Fibroblast of lung (primary cell): ENCODE measurements around the gene HINT2.

Experiments used
- EZH2 ChIP-seq: IDR thresholded peaks from 2 replicates; pipeline ENCODE4 v1.5.1; 2012; ENCODE audit warnings: low read length, control low read depth, mild to moderate bottlenecking; ENCODE audit errors: missing control alignments
- TF ChIP-seq, protein P1 (sequence below), 2 donors: IDR thresholded peaks in 1 of 2; conservative IDR thresholded peaks in 1 of 2; 1 replicate in 1 of 2; 2 replicates in 1 of 2; pipeline ENCODE4 v1.5.1; 2011 to 2012; ENCODE audit warnings: low read length in 2 of 2, control low read depth in 1 of 2, inconsistent platforms in 1 of 2, low read depth in 1 of 2, mild to moderate bottlenecking in 1 of 2

DNA sequence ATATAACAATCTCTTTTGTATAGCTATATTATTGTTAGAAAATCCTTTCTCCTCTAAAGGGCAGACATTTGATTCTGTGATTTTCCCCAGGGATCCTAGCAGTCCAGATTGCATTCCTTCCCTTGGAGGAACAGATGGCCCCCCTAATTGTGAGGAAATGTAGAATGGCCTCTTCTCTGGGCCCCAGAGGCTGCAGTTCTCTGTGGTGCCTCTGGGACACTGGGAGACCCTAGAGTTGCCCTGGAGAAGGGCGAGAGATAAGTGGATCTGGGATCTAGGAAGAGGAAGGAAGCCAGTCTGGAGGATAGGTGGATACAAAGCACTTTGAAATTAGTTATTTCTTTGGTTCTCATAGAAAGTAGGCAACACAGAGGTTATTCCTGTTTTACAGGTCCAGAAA lies 1.9 kb upstream of the HINT2 start:
- TF ChIP-seq, protein P1, sequence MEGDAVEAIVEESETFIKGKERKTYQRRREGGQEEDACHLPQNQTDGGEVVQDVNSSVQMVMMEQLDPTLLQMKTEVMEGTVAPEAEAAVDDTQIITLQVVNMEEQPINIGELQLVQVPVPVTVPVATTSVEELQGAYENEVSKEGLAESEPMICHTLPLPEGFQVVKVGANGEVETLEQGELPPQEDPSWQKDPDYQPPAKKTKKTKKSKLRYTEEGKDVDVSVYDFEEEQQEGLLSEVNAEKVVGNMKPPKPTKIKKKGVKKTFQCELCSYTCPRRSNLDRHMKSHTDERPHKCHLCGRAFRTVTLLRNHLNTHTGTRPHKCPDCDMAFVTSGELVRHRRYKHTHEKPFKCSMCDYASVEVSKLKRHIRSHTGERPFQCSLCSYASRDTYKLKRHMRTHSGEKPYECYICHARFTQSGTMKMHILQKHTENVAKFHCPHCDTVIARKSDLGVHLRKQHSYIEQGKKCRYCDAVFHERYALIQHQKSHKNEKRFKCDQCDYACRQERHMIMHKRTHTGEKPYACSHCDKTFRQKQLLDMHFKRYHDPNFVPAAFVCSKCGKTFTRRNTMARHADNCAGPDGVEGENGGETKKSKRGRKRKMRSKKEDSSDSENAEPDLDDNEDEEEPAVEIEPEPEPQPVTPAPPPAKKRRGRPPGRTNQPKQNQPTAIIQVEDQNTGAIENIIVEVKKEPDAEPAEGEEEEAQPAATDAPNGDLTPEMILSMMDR (conservative IDR thresholded peaks at IDR 0.05 in 1 of 2, IDR thresholded peaks at IDR 0.05 in 1 of 2; ENCODE audit: low read depth in 1 of 2, low read length in 2 of 2), result no peak
- TF ChIP-seq EZH2, result no peak
